A549 treated with ZK216348 at 1 μM for 4 hours (cell line): Measurements from ENCODE around the gene CD300LG. TPM values are rescaled to one million over a fixed set of nuclear protein-coding genes. Genes with fewer than 3 reads are reported as not detected.

Experiments
- total RNA-seq: library from RNA; stranded (reverse); fragments of 200-300 nt; extraction: Qiagen RNA extraction; gene quantifications from 5 replicates; pipeline ENCODE4 v1.2.3, GENCODE V29; 2022; ENCODE audit warnings: low read depth

The CD300LG gene, protein sequence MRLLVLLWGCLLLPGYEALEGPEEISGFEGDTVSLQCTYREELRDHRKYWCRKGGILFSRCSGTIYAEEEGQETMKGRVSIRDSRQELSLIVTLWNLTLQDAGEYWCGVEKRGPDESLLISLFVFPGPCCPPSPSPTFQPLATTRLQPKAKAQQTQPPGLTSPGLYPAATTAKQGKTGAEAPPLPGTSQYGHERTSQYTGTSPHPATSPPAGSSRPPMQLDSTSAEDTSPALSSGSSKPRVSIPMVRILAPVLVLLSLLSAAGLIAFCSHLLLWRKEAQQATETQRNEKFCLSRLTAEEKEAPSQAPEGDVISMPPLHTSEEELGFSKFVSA
- total RNA-seq = not detected in 5 replicates

DNA sequence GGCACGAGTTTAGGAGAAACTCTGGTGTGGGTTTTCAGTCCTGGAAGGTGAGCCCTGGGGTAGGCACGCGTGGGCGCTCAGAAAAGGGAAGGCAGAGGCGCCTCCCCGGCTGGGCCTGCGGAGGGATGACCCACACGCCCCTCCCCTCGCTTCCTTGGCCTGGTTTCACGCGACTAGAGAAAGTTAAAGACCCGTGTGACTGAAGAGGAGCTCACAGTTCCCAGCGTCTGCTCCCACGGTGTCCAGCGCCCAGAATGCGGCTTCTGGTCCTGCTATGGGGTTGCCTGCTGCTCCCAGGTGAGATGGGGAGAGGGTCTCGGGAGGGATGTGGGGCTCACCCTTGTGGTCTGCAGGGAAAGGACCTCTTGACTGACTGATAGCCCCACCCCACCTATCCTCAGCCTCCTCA, at the start of gene CD300LG:
Gene CD300LG (plus strand): TSS at position 214 of the 409 bp plus-strand sequence. CDS start 41 bp downstream, at position 255.

DNA sequence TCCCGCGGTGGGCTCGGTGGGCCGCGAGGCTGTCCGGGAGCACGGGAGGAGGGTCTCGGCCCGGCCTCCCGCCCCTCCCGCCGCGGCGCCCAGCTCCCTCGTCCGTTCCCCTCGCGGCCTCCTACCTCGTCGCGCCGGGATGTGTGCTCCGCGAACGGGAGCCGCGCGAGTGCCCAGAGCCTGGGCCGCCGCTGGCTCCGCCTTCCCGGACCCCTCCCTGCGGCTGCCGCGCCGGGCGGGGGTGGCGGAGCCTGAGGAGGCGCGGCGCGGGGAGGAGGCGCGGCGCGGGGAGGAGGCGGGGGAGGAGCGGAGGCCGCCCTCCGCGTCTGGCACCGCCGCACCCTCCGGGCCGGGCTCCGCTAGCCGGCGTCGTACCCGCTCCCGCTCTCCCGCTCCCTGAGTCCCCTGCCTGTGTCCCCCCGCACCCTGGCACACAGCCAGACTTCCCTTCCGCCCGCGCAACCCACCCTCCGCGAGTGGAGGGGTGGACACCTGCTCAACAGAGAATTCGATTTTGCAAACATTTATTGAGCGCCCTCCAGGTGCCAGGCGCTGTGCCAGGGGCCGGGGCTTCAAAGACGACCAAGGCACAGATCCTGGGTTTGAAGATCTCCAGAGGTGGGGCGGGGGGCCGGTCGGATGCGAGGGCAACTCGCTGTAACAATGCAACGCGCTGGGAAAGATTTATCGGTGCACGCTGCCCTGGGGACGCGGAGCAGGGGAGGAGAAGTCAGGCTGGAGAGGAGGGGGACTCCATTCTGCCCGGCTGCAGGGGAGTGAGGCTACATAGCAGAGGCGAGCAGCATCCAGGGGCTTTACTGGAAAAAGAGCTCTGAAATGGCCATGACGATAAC, 13.8 kb upstream of the CD300LG start, which contains the start of gene MPP3:
Gene MPP3 (minus strand): TSS at position 171 of the 854 bp plus-strand sequence. CDS start 1,240 bp downstream, outside the sequence.

DNA sequence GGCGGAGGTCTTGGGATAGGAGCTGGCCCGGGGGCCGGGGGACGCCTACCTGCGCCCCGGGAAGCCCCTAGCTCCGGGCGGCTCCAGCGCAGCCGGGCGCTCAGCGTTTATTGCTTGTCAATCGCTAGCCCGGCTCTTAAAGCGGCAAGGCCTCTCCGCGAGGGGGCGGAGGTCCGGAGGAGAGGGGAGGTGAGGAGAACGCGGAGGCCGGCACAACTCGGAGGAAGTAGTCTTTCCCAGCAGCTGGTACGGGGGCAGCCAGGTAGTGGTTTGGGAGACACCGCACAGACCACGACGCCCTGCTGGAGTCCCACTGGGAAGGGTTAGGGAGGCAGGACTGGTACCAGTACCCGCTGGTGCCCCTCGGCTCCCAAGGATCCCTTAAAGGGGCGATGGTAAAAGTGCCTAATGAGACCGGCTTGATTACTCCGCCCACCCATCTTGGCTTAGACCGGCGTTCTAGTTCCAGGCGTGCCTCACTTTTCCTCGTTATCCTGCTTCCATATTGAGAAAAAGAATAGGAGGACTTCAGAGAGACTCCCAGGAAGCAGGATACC, 60.5 kb downstream of the CD300LG start, which contains the start of gene MPP2:
Gene MPP2 (minus strand): TSS at position 112 of the 557 bp plus-strand sequence. CDS start 3,076 bp downstream, outside the sequence.

Other genes starting within 250 kb of the CD300LG start
- not detected in 5 replicates for gene MEOX1, start 185.3 kb upstream of the CD300LG start, total RNA-seq
- not detected in 5 replicates for gene SOST, start 88.4 kb upstream of the CD300LG start, total RNA-seq
- gene DUSP3, start 68.2 kb upstream of the CD300LG start, total RNA-seq = 57.5 to 67.7 TPM (median 63.4 TPM) in 5 replicates
- gene CFAP97D1, start 66.7 kb upstream of the CD300LG start, total RNA-seq = not detected in 5 replicates
- 11.5 to 19.4 TPM (median 16.2 TPM) in 5 replicates for gene MPP3, start 14.0 kb upstream of the CD300LG start, total RNA-seq
- 0.99 to 2.4 TPM (median 2.0 TPM) in 5 replicates for gene MPP2, start 60.4 kb downstream of the CD300LG start, total RNA-seq
- gene PPY, start 95.3 kb downstream of the CD300LG start, total RNA-seq = not detected in 5 replicates
- not detected in 5 replicates for gene PYY, start 106.8 kb downstream of the CD300LG start, total RNA-seq
- gene NAGS, start 157.4 kb downstream of the CD300LG start, total RNA-seq = 0.76 to 2.5 TPM (median 1.1 TPM) in 5 replicates
- gene TMEM101, start 167.8 kb downstream of the CD300LG start, total RNA-seq = 18.3 to 35.8 TPM (median 31.5 TPM) in 5 replicates
- 45.5 to 56.7 TPM (median 51.4 TPM) in 5 replicates for gene LSM12, start 219.5 kb downstream of the CD300LG start, total RNA-seq
- gene G6PC3, start 223.6 kb downstream of the CD300LG start, total RNA-seq = 103 to 179 TPM (median 166 TPM) in 5 replicates